ENCODE data around the gene OR52D1.

DNA sequence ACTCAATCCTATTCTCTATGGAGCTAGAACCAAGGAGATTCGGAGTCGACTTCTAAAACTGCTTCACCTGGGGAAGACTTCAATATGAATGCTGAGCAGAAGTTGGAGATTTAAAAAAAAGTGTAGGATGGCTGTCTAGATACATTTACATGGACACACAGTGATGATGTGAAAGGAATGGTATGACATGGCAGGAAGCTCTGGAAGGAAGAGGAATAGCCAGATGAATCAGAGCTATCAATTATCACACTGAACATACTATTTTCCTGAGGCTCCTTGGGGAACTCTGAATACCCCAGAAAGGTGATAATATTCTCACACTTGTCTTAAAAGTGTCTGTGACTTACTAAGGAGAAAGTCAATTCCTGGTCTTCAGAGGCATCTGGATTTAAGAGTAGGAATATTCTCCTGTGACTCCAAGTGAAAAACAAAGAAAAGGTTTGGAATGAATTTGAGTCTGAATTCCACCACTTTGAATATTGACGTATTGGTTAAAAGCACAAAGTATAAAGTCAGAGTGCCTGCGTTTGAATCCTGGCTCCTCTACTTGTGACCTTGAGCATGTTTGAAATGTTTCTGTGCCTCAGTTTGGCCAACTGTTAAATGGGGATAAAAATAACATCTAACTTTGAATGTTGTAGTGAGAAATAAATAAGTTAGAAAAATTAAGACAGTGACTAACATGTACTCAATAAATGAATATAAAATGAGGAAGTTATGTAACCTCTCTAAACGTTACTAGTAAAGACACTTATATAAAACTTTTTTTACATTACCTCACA lies 1.3 kb downstream of the OR52D1 start:
- TF ChIP-seq, protein P1, sequence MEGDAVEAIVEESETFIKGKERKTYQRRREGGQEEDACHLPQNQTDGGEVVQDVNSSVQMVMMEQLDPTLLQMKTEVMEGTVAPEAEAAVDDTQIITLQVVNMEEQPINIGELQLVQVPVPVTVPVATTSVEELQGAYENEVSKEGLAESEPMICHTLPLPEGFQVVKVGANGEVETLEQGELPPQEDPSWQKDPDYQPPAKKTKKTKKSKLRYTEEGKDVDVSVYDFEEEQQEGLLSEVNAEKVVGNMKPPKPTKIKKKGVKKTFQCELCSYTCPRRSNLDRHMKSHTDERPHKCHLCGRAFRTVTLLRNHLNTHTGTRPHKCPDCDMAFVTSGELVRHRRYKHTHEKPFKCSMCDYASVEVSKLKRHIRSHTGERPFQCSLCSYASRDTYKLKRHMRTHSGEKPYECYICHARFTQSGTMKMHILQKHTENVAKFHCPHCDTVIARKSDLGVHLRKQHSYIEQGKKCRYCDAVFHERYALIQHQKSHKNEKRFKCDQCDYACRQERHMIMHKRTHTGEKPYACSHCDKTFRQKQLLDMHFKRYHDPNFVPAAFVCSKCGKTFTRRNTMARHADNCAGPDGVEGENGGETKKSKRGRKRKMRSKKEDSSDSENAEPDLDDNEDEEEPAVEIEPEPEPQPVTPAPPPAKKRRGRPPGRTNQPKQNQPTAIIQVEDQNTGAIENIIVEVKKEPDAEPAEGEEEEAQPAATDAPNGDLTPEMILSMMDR (IDR thresholded peaks at IDR 0.05): no peak
- TF ChIP-seq EP300 (IDR thresholded peaks at IDR 0.05): no peak
- no peak for TF ChIP-seq POLR2A (IDR thresholded peaks at IDR 0.05)
